ENCODE measurements around the gene GREB1. TPM values are rescaled to one million over a fixed set of nuclear protein-coding genes. Genes with fewer than 3 reads are reported as not detected.

Gene GREB1
- total RNA-seq, 4 donors from 2014 or later: 8.1 to 74.3 (median 26.7) TPM

- peaks cover 0 to 74% (median 0%) of the 10 kb centered on the region in 3 donors for H3K36me3 ChIP-seq
- DNase-seq (ENCODE audit: low spot score in 2 of 2): no peak
- no peak for TF ChIP-seq CTCF (IDR thresholded peaks at IDR 0.05)
- no peak for TF ChIP-seq POLR2A (IDR thresholded peaks at IDR 0.05)
- no peak for TF ChIP-seq EP300 (IDR thresholded peaks at IDR 0.05)
- H3K9me3 ChIP-seq: no peaks in the 10 kb centered on the region
- 94 to 97% methylated on average over 15 of the region's 15 CpGs for WGBS, 2 donors
- H3K27me3 ChIP-seq: no peaks in the 10 kb centered on the region
- H3K27ac ChIP-seq: no peak overlapping the region
- no peak overlapping the region for H3K4me3 ChIP-seq
- H3K4me1 ChIP-seq: no peaks in the 10 kb centered on the region
Measured at GRCh38 chr2:11637546-11637945, 103.7 kb downstream of the GREB1 start.

- H3K4me3 ChIP-seq: no peak overlapping the region
- no peak for DNase-seq (ENCODE audit: low spot score in 2 of 2)
- no peaks in the 10 kb centered on the region for H3K27me3 ChIP-seq
- 83 to 91% methylated on average over 5 of the region's 5 CpGs for WGBS, 2 donors
- no peaks in the 10 kb centered on the region for H3K4me1 ChIP-seq
- no peak for TF ChIP-seq EP300 (IDR thresholded peaks at IDR 0.05)
- TF ChIP-seq CTCF (IDR thresholded peaks at IDR 0.05): no peak
- TF ChIP-seq POLR2A (IDR thresholded peaks at IDR 0.05): no peak
- H3K36me3 ChIP-seq: peaks cover 0 to 65% (median 0%) of the 10 kb centered on the region in 3 donors
- no peak overlapping the region for H3K27ac ChIP-seq
- no peaks in the 10 kb centered on the region for H3K9me3 ChIP-seq
Measured at GRCh38 chr2:11639503-11639902, 105.7 kb downstream of the GREB1 start.

GRCh38 chr2:11640132-11640531, 106.3 kb downstream of the GREB1 start:
- 95 to 96% methylated on average over 27 of the region's 27 CpGs for WGBS, 2 donors
- Histone ChIP-seq H3K27ac (no peak overlapping the region), H3K4me1 (no peaks in the 10 kb centered on the region), H3K36me3 (peaks cover 0 to 58% (median 0%) of the 10 kb centered on the region in 3 donors), H3K9me3 (no peaks in the 10 kb centered on the region), H3K27me3 (no peaks in the 10 kb centered on the region), H3K4me3 (no peak overlapping the region)
- no peak for DNase-seq (ENCODE audit: low spot score in 2 of 2)
- no peak for TF ChIP-seq EP300 (IDR thresholded peaks at IDR 0.05)
- no peak for TF ChIP-seq CTCF (IDR thresholded peaks at IDR 0.05)
- TF ChIP-seq POLR2A (IDR thresholded peaks at IDR 0.05): no peak

GRCh38 chr2:11642972-11643371, 109.1 kb downstream of the GREB1 start:
- peaks cover 0 to 44% (median 0%) of the 10 kb centered on the region in 3 donors for H3K36me3 ChIP-seq
- H3K9me3 ChIP-seq: no peaks in the 10 kb centered on the region
- TF ChIP-seq POLR2A (IDR thresholded peaks at IDR 0.05) (no peak), CTCF (IDR thresholded peaks at IDR 0.05) (no peak), EP300 (IDR thresholded peaks at IDR 0.05) (no peak)
- no peaks in the 10 kb centered on the region for H3K27me3 ChIP-seq
- no peaks in the 10 kb centered on the region for H3K4me1 ChIP-seq
- H3K4me3 ChIP-seq: no peak overlapping the region
- 73 to 80% methylated on average over 7 of the region's 7 CpGs for WGBS, 2 donors
- no peak for DNase-seq (ENCODE audit: low spot score in 2 of 2)
- H3K27ac ChIP-seq: no peak overlapping the region

GRCh38 chr2:11644293-11644692, 110.4 kb downstream of the GREB1 start:
- no peak for DNase-seq (ENCODE audit: low spot score in 2 of 2)
- WGBS, 2 donors: 88 to 90% methylated on average over 3 of the region's 3 CpGs
- Histone ChIP-seq H3K27ac (no peak overlapping the region), H3K36me3 (peaks cover 0 to 31% (median 0%) of the 10 kb centered on the region in 3 donors), H3K4me3 (no peak overlapping the region), H3K4me1 (no peaks in the 10 kb centered on the region), H3K27me3 (no peaks in the 10 kb centered on the region), H3K9me3 (no peaks in the 10 kb centered on the region)
- TF ChIP-seq EP300 (IDR thresholded peaks at IDR 0.05) (no peak), POLR2A (IDR thresholded peaks at IDR 0.05) (no peak), CTCF (IDR thresholded peaks at IDR 0.05) (no peak)

Data from tibial nerve (tissue), 4 donors.